Measurements from ENCODE around the gene TLX2. TPM values are rescaled to one million over a fixed set of nuclear protein-coding genes. Genes with fewer than 3 reads are reported as not detected.

TLX2 gene
- total and polyA plus RNA-seq, 2 of the 13 experiments (the other 11 are each of a cell fraction or from before 2014, with no cell fraction given): 0.05 to 0.20 TPM

GRCh38 chr2:74502720-74503505 lies 11.3 kb upstream of the TLX2 start (continued):
- TF ChIP-seq HOXD1 (CRISPR knock-in tag; IDR thresholded peaks at IDR 0.05) (peak; percentile 69), ZNF704 (CRISPR knock-in tag; IDR thresholded peaks at IDR 0.05; ENCODE audit: borderline replicate concordance) (no peak), TP53 (CRISPR knock-in tag; conservative IDR thresholded peaks at IDR 0.05) (peak; percentile 69; the same call in 1 of the 2 replicates), KDM3A (CRISPR knock-in tag; IDR thresholded peaks at IDR 0.05; ENCODE audit: low read depth) (peak; percentile 80; the same call in 1 of the 2 replicates), ZNF282 (IDR thresholded peaks at IDR 0.05; ENCODE audit: partially characterized antibody) (no peak), ZC3H4 (CRISPR knock-in tag; IDR thresholded peaks at IDR 0.05; ENCODE audit: borderline replicate concordance) (peak; percentile 87), CTCF (CRISPR knock-in tag; IDR thresholded peaks at IDR 0.05) (peak; percentile 96), ZNF280D (CRISPR knock-in tag; IDR thresholded peaks at IDR 0.05) (peak; percentile 79; the same call in 1 of the 2 replicates), ZSCAN30 (CRISPR knock-in tag; IDR thresholded peaks at IDR 0.05) (no peak), NKX3-1 (CRISPR knock-in tag; IDR thresholded peaks at IDR 0.05) (no peak; the same call in none of the 2 replicates), PHF8 (CRISPR knock-in tag; IDR thresholded peaks at IDR 0.05) (peak; percentile 57), FOXP1 (IDR thresholded peaks at IDR 0.05) (no peak), FOXP1 (CRISPR knock-in tag; IDR thresholded peaks at IDR 0.05) (peak; percentile 39; the same call in 1 of the 2 replicates), AHR (CRISPR knock-in tag; IDR thresholded peaks at IDR 0.05) (no peak), E2F2 (CRISPR knock-in tag; IDR thresholded peaks at IDR 0.05; ENCODE audit: borderline replicate concordance) (peak; percentile 96), THYN1 (CRISPR knock-in tag; IDR thresholded peaks at IDR 0.05; ENCODE audit: borderline replicate concordance, low read depth) (0 out of 2 replicates have a peak, but pooled peaks have one; percentile 87), ZNF160 (CRISPR knock-in tag; IDR thresholded peaks at IDR 0.05) (peak; percentile 73), ZNF577 (CRISPR knock-in tag; IDR thresholded peaks at IDR 0.05; ENCODE audit: borderline replicate concordance, low read depth) (no peak), ATF6 (CRISPR knock-in tag; conservative IDR thresholded peaks at IDR 0.05) (no peak), GABPA (IDR thresholded peaks at IDR 0.05; ENCODE audit: low read depth, low read length) (no peak), GABPA (CRISPR knock-in tag; IDR thresholded peaks at IDR 0.05; ENCODE audit: low read depth) (no peak; the same call in 1 of the 2 replicates)

Data from HepG2 (cell line).